HG03378 (cell line): Measurements from ENCODE around the gene TRIM16.
A peak's percentile ranks its signal among the peaks of the same experiment; 100 is the strongest.
"Not testable (repeated sequence)": the region's sequence is repeated elsewhere in the genome, so short reads cannot be mapped to it uniquely, and the experiment has no call there.

Experiments used
- ATAC-seq: cut with Tn5 transposase; IDR thresholded peaks from one replicate; pipeline ENCODE4 v1.9.1; 2021; ENCODE audit warnings: mild to moderate bottlenecking, moderate library complexity; ENCODE audit not compliant: unreplicated experiment

Gene TRIM16

GRCh38 chr17:15659236-15659635 lies 24.9 kb downstream of the TRIM16 start:
- ATAC-seq, result no peak

DNA sequence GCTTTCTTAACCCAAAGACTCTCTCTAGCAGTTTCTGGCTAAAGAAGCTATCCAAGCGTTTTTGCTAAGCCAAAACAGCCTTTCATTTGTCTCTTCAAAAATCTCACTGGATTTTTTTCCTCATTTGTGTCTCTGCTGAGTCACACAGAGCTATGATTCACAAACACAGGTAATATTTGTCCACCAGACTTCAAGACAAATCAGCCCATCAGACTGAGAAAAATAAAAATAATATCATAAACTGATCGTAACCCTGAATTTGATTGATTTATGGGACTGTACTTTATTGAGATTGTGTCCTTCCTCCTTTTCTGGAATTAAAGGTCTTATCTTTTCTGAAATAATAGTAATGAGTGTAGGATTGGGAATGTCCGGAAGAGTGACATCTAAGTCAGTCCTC lies 25.8 kb downstream of the TRIM16 start:
- no peak for ATAC-seq

DNA sequence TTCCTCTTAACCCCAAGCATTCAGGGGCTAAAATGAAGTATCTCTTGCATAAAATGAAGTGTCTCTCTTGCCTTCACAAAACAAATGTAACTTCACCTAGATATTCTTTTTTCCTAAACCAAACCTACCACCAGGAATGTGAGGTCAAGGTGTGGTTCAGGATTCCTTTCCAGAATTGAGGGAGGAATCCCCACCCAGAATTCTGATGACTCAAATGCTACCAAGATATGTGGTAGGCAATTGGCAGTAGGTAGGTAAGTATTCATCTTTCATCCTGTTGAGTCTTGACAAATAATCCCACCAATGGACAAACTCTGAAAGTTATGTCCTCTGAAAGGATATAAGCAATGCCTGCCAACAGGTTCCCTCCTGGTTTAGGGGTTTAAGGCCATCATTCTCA lies 26.2 kb downstream of the TRIM16 start:
- no peak for ATAC-seq

GRCh38 chr17:15654886-15655561 lies 29.1 kb downstream of the TRIM16 start:
- no peak for ATAC-seq

DNA sequence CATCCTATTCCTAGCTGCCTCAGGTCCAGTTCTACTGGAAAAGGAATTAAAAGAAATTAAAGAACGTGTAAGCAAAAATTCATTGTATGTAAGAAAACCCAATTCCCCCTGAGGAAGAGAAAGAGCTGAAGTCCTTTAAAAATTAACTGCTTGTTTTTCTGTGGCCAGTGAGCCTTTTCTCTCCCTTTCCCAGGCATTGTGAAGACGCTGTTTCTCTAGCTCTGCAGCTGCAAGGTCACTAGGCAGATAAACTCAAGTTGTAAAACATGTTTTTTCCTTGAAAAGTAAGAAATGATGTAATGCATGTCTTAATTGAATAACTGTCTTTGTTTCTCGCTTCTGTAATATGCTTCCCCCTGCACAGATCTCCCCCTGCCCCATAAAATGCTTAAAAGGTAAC lies 29.7 kb downstream of the TRIM16 start:
- ATAC-seq, result not testable (repeated sequence)

DNA sequence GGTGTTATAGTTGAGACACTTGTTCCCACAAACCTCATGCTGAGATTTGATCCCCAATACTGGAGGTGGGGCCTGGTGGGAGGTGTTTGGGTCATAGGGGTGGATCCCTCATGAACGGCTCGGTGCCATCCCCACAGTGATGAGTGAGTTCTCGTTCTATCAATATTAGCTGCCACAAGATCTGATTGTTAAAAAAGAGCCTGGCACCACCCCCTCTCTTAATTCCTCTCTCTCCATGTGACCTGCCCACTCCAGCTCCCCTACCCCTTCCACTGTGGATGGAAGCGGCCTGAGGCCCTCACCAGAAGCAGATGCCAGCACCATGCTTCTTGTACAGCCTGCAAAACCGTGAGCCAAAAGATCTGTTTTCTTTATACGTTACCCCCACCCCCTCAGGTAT lies 31.2 kb downstream of the TRIM16 start:
- ATAC-seq, result no peak

DNA sequence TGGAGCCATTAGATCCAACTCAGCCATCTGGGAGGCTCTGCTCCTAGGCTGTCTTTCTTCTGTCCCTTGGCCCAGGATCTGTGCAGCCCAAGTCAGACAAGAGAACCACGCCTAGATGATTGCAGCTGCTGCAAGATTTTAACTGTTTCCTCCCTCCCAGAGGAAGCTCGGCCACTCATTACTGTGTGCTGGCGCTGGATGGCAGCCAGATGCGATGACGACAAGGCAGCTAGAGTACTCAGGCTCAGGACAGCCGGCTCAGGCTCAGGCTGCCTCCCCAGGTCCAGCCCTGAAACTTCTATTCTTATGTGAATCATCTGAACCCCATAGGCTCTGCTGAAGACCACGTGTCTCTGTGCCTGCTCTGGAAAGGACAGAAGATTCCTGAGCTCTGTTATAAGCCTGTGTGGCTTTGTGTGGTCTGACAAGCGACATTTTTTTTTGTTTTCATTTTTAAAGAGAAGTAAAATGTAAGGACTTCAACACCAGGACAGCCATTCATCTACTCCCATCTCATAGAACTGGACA lies 32.5 kb downstream of the TRIM16 start:
- ATAC-seq, result peak; percentile 93

GRCh38 chr17:15650741-15651582 lies 33.1 kb downstream of the TRIM16 start:
- no peak for ATAC-seq

DNA sequence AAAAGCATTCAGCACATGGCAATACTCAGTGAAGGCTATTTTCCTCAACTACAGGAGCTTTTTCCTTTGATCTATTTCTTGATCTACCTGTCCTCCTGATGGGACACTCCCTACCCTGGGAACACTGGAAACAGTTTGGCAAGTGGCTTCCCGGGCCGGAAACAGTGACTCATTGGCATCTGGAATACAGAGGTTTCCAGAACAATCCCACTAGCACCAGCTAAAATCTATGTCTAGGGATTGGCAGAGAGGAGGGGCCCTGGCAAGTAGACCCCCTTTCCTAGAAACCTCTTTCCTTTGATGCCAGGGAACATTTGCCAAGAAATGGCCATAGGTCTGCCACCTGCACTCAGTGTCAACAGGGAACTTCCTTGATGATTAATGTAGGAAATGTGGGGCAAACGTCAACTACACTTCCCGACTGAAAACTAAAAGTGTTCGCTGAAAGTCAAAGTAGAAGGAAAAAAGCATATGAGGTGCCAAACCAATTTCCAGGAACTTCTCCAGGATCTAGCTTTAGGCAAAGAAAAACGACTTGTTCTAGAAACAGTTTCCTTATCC lies 34.2 kb downstream of the TRIM16 start:
- ATAC-seq, result no peak

DNA sequence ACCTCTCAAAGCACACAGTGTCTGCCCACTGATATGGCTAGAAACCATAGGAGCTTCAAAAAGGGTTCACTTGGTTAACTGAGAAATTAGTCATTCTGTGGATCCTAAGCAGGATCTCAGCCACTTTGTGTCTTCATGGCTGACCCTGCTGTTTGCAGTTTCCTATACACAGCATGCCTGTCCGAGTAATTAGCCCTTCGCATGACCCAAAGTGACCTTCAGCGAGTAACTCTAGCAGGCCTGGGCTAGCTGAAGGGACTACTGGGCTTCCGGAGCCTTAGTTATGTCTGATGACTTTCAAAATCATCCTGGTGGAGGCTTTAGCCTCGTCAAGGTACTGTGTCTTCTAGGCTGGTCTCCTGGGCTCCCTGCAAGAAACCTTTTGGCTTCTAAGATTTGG lies 35.7 kb downstream of the TRIM16 start:
- no peak for ATAC-seq

DNA sequence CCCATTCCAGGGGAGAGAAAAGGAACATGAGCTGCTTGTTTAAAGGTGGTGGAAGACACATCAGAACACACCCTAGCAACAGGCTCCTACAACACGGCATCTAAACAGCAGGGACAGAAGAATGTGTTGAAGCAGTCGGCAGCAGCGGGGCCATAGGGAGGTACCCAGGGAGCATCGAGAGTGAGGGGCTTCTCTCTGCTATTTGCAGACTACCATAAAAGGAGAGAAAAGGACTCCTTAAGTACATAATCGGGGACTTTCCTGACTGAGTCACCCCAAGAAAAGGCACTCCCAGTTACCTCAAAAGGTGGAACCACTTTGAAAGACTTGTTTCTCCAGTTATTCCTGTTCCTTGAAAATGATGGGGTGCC lies 38.2 kb downstream of the TRIM16 start:
- peak; percentile 31 for ATAC-seq

DNA sequence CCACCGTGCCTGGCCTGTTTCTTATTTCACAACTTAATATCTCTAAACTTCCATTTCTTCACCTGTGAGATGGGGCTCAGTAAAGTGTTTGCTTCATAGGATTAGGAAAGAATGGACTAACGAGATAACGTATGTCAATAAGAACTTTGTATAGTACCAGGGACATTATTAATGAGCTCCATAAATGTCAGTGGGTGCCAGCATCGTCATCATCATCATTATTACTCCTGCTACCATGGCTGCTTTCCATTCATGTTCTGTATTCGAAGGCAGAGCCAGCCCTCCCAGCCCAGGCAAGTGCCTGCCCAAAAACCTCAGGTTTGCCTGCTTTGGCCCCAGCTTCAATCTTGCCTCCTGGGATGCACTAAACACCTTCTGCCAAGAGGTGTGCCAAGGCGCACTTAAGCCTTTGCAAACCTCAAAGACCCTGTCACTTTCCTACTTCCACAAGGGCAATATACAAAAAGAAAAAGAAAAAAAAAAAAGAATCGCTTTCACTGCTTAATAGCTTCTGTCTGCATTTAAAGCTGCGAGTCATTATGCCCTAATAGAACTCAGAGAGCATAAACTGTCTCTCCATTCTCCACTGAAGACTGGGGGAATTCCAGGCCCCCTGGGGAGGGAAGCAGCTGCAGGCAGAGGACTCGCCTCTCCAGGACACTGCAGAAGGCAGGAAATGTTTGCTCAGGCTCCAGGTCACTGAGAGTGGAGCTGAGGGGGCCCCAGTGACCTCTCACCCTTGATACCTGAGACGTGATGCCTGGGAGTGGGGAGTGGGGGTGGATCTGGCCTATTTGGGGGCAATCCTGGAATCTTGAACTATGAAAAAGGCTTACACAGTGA lies 38.8 kb downstream of the TRIM16 start:
- peak; percentile 54 for ATAC-seq

GRCh38 chr17:15642505-15643251 lies 41.4 kb downstream of the TRIM16 start:
- not testable (repeated sequence) for ATAC-seq

GRCh38 chr17:15642014-15642413 lies 42.1 kb downstream of the TRIM16 start:
- ATAC-seq, result not testable (repeated sequence)

DNA sequence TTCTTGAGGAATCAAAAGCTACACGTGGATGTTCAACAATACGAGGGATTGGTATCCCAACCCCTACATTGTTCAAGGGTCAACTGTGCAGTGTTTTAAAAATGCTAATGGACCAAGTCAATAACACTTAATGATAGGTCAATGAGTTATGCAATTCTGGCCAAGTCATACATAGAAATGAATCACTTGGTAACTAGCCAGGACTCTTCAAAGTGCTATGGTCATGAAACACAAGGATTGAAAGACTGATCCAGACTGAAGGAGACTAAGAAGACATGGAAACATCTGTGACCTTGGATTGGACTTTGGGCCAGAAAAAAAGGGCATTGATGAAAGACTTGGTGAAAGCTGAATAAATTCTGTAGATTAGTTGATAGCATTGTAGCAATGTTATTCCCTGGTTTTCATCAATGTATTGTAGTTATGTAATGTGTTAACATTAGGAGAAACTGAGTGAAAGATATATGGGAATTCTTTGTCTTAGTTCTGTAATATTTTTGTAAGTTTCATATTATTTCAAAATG lies 53.1 kb downstream of the TRIM16 start:
- not testable (repeated sequence) for ATAC-seq

- ATAC-seq, result not testable (repeated sequence)
Measured at GRCh38 chr17:15629991-15630390, 54.1 kb downstream of the TRIM16 start.

DNA sequence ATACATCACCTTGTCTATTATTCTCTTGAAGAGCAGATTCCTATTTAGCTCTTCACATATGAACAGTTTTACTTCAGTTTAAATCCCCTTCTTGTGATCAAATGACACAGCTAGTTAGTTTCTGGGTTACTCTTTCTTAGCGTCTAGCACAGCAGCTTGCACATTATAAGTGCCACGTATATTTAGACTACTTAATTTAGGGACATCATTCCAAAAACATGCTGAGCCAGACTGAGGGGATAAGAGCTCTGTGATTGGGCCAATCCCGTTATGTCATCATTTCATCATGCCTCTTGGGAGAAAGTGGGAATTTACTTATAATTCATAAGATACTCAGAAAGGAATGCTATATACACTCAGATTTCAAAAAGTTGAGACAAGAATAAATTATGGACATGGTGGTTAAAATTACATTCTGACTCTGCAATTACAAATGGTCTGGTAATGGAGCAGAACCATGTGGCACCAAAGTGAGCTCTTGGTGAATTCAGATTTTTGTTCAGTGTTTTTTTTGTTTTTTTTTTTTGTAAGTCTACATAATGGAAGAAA lies 60.4 kb downstream of the TRIM16 start:
- ATAC-seq, result not testable (repeated sequence)

GRCh38 chr17:15623255-15623654 lies 60.9 kb downstream of the TRIM16 start:
- ATAC-seq, result not testable (repeated sequence)

- ATAC-seq, result not testable (repeated sequence)
Measured at GRCh38 chr17:15622124-15622523, 62.0 kb downstream of the TRIM16 start.
